Activated naive CD8-positive, alpha-beta T cell treated with anti-CD3 and anti-CD28 coated beads for 36 hours (primary cell): ENCODE measurements around the gene ATP6V1B1. TPM values are rescaled to one million over a fixed set of nuclear protein-coding genes. Genes with fewer than 3 reads are reported as not detected.

ENCODE experiments used
- DNase-seq: peaks from one replicate; pipeline ENCODE4 v3.0.0; 2021
- H3K27ac Mint-ChIP-seq: one replicate; pipeline ENCODE4 v1.8.0; 2022; ENCODE audit warnings: mild to moderate bottlenecking, moderate library complexity, mixed read lengths
- H3K27me3 Mint-ChIP-seq: one replicate; pipeline ENCODE4 v1.8.0; 2022; ENCODE audit warnings: mild to moderate bottlenecking, mixed read lengths
- H3K36me3 Mint-ChIP-seq: one replicate; pipeline ENCODE4 v1.8.0; 2021; ENCODE audit warnings: mild to moderate bottlenecking, mixed read lengths
- H3K4me1 Mint-ChIP-seq: one replicate; pipeline ENCODE4 v1.8.0; 2021; ENCODE audit warnings: mixed read lengths
- H3K4me3 Mint-ChIP-seq: one replicate; pipeline ENCODE4 v1.8.0; 2022; ENCODE audit warnings: mild to moderate bottlenecking, moderate library complexity, mixed read lengths
- H3K9me3 Mint-ChIP-seq: one replicate; pipeline ENCODE4 v1.8.0; 2022; ENCODE audit warnings: mixed read lengths
- total RNA-seq, 2 experiments: library from RNA; stranded (reverse); gene quantifications; one replicate each; pipeline ENCODE4 v1.2.3, GENCODE V29; 2021

The ATP6V1B1 gene
- total RNA-seq, 2 experiments from 2014 or later, result not detected

GRCh38 chr2:70930371-70931329 is 5.0 kb upstream of the ATP6V1B1 start:
- Mint-ChIP-seq H3K9me3 (no peaks in the 10 kb centered on the region), H3K4me3 (no peak overlapping the region), H3K27ac (no peak overlapping the region), H3K36me3 (no peaks in the 10 kb centered on the region), H3K4me1 (no peaks in the 10 kb centered on the region), H3K27me3 (peaks cover 12% of the 10 kb centered on the region)
- no peak for DNase-seq

GRCh38 chr2:70931376-70932000 is 4.2 kb upstream of the ATP6V1B1 start:
- Mint-ChIP-seq H3K4me1 (no peaks in the 10 kb centered on the region), H3K4me3 (no peak overlapping the region), H3K27me3 (peaks cover 12% of the 10 kb centered on the region), H3K9me3 (no peaks in the 10 kb centered on the region), H3K27ac (no peak overlapping the region), H3K36me3 (no peaks in the 10 kb centered on the region)
- DNase-seq, result no peak

DNA sequence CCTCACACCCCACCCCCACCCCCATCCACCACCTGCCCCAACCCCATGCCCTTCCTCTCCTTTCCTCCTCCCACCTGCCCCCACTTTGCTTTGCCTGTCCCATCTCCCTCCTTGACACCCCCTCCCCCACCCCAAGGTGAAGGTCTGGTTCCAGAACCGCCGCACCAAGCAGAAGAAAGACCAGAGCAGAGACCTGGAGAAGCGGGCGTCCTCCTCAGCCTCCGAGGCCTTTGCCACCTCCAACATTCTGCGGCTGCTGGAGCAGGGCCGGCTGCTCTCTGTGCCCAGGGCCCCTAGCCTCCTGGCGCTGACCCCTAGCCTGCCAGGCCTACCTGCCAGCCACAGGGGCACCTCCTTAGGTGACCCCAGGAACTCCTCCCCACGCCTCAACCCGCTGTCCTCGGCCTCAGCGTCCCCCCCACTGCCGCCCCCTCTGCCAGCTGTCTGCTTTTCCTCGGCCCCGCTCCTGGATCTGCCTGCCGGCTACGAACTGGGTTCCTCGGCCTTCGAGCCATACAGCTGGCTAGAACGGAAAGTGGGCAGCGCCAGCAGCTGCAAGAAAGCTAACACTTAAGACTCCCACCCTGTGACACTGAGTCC is 3.0 kb upstream of the ATP6V1B1 start:
- no peaks in the 10 kb centered on the region for H3K9me3 Mint-ChIP-seq
- no peak overlapping the region for H3K27ac Mint-ChIP-seq
- peaks cover 12% of the 10 kb centered on the region for H3K27me3 Mint-ChIP-seq
- H3K4me3 Mint-ChIP-seq, result no peak overlapping the region
- H3K36me3 Mint-ChIP-seq, result no peaks in the 10 kb centered on the region
- DNase-seq, result no peak
- no peaks in the 10 kb centered on the region for H3K4me1 Mint-ChIP-seq

- H3K4me3 Mint-ChIP-seq, result no peak overlapping the region
- H3K27ac Mint-ChIP-seq, result no peak overlapping the region
- H3K36me3 Mint-ChIP-seq, result no peaks in the 10 kb centered on the region
- DNase-seq, result no peak
- peaks cover 15% of the 10 kb centered on the region for H3K27me3 Mint-ChIP-seq
- H3K9me3 Mint-ChIP-seq, result no peaks in the 10 kb centered on the region
- no peaks in the 10 kb centered on the region for H3K4me1 Mint-ChIP-seq
These were observed 719 bp upstream of the ATP6V1B1 start for GRCh38 chr2:70934981-70935380.

DNA sequence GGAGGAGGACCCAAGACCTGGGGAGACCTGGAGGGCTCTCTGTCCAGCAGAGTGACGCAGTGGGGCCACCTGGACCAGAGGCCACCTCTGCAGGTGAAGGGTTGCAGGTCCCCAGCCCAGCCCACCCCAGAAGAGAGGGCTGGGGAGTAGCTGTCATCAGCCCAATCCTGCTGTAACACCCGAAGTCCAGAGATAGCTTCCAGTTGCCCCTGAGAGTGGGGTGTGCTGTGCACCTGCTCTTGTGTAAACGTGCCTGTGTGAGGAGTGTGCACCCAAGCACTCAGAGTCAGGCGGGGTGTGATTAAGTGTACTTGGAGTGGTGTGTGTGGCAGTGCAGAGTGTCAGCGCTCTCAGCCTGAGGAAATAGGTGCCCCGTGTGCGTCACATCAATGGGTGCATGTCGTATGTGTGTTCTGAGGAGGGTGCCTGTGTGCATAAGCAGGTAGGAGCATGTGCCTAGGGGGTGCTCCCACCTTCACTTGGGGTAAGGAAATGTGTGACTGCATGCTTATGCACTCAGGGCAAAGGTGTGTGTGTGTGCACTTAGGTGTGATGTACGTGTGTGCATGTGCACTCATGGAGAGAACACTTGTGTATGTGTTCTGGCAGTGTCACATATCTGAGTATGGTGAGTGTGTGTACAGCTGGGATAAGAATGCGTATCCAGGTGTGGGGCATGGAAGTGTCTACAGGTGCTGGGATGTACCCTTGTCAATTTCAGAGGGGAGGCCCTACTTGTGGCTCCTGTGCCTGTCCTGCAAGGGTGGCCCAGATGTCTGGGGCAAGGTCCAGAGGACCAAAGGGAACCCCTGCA is 672 bp downstream of the ATP6V1B1 start:
- Mint-ChIP-seq H3K4me1 (no peaks in the 10 kb centered on the region), H3K36me3 (no peaks in the 10 kb centered on the region), H3K27me3 (peaks cover 12% of the 10 kb centered on the region), H3K4me3 (no peak overlapping the region), H3K9me3 (no peaks in the 10 kb centered on the region), H3K27ac (no peak overlapping the region)
- DNase-seq, result no peak

DNA sequence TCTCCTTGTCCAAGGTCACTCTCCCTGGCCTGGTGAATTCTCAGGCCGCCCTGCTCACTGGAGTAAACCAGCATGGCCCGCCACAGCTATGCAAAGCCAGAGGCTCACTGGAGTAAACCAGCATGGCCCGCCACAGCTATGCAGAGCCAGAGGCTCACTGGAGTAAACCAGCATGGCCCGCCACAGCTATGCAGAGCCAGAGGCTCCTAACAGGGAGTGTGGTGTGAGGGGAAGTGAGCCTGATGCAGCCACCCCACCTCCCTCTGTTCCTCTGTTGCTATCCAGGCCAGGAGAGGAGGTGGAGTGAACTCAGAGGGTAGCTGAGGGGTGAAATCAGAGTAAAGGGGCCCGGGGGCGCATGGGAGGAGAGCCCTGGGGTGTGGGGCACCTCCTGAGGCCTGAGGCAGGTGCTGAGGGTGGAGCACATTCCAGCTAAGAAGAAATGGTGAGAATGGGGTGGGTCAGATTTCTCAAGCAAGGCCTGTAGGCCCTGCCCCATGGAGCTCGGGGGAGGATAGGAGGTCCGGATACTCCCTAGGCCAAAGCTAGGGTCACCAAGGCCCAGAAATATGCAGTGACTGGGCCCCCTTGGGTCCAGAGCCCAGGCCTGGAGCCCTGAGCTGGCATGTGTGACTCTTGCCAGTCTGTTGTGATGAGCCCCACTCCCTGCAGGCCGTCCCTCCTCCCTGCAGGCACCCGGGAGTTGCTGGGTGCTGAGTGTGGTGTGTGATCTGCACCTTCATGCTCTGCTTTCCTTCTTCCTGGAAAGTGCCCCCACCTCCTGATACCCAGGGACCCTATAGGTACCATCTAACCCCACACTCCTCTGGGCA is 1.5 kb downstream of the ATP6V1B1 start:
- Mint-ChIP-seq H3K4me1 (no peaks in the 10 kb centered on the region), H3K36me3 (no peaks in the 10 kb centered on the region), H3K9me3 (no peaks in the 10 kb centered on the region), H3K27ac (no peak overlapping the region), H3K4me3 (no peak overlapping the region), H3K27me3 (peaks cover 8% of the 10 kb centered on the region)
- no peak for DNase-seq

DNA sequence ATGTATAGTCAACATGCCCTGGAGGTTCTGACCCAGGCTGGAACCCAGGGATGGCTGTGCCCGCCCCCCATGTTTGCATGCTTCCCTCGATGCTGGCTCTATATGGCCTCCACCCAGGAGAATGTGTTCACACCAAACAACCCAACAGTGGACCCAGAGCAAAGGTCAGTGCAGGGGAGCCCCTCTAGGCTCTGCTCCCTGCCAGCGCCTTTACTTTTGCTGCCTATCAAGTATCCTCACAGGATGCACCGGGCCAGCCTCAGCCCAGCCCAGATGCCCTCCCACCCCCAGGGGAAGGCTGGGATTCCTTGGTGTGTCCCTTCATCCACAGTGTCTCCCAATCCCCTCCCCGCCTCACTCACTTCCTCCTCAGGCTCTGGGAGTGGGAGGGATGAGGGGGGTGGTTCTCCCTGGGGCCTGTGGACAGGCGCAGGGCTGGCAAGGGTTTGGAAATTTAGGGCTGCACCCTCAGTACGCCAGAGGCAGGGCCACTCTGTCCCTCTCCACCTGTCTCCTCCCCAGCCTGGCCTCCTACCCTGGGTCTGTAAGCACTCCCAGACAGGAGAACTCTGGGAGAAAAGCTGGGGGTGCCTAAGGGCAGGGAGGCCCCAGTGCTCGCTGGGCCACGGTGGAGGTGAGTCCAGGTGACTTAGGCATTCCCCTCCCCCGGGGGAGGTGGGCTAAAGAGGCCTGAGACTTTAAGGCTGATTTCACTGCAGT is 2.3 kb downstream of the ATP6V1B1 start:
- Mint-ChIP-seq H3K27me3 (peaks cover 8% of the 10 kb centered on the region), H3K9me3 (no peaks in the 10 kb centered on the region), H3K4me3 (no peak overlapping the region), H3K4me1 (no peaks in the 10 kb centered on the region), H3K36me3 (no peaks in the 10 kb centered on the region), H3K27ac (no peak overlapping the region)
- no peak for DNase-seq

- Mint-ChIP-seq H3K4me1 (no peaks in the 10 kb centered on the region), H3K27me3 (peaks cover 4% of the 10 kb centered on the region), H3K4me3 (no peak overlapping the region), H3K9me3 (no peaks in the 10 kb centered on the region), H3K36me3 (no peaks in the 10 kb centered on the region), H3K27ac (no peak overlapping the region)
- DNase-seq, result no peak
These were observed 2.9 kb downstream of the ATP6V1B1 start for GRCh38 chr2:70938586-70938950.

- Mint-ChIP-seq H3K36me3 (no peaks in the 10 kb centered on the region), H3K9me3 (no peaks in the 10 kb centered on the region), H3K27ac (no peak overlapping the region), H3K4me3 (no peak overlapping the region), H3K4me1 (no peaks in the 10 kb centered on the region), H3K27me3 (peaks cover 4% of the 10 kb centered on the region)
- DNase-seq, result no peak
These were observed 3.5 kb downstream of the ATP6V1B1 start for GRCh38 chr2:70939001-70939838.

- no peak for DNase-seq
- Mint-ChIP-seq H3K27me3 (peaks cover 4% of the 10 kb centered on the region), H3K4me3 (no peak overlapping the region), H3K36me3 (no peaks in the 10 kb centered on the region), H3K27ac (no peak overlapping the region), H3K9me3 (no peaks in the 10 kb centered on the region), H3K4me1 (no peaks in the 10 kb centered on the region)
These were observed 4.3 kb downstream of the ATP6V1B1 start for GRCh38 chr2:70939839-70940580.

GRCh38 chr2:70941186-70941585 is 5.5 kb downstream of the ATP6V1B1 start:
- Mint-ChIP-seq H3K9me3 (no peaks in the 10 kb centered on the region), H3K4me1 (no peaks in the 10 kb centered on the region), H3K27me3 (peaks cover 7% of the 10 kb centered on the region), H3K27ac (no peak overlapping the region), H3K4me3 (no peak overlapping the region), H3K36me3 (no peaks in the 10 kb centered on the region)
- DNase-seq, result no peak

GRCh38 chr2:70941701-70942100 is 6.0 kb downstream of the ATP6V1B1 start:
- Mint-ChIP-seq H3K36me3 (no peaks in the 10 kb centered on the region), H3K4me3 (no peak overlapping the region), H3K27me3 (peaks cover 8% of the 10 kb centered on the region), H3K4me1 (peaks cover under 1% of the 10 kb centered on the region), H3K9me3 (no peaks in the 10 kb centered on the region), H3K27ac (no peak overlapping the region)
- no peak for DNase-seq
